ENCODE results near the gene ACHE.

Gene ACHE

GRCh38 chr7:100896732-100897608 lies 1.3 kb upstream of the ACHE start:
- no peak for DNase-seq

GRCh38 chr7:100895956-100896731 lies 456 bp upstream of the ACHE start:
- DNase-seq: no peak

GRCh38 chr7:100894860-100895700 lies 608 bp downstream of the ACHE start:
- DNase-seq: no peak

- no peak for DNase-seq
Observed at GRCh38 chr7:100893910-100894721, 1.6 kb downstream of the ACHE start.

- no peak for DNase-seq
Observed at GRCh38 chr7:100893318-100893895, 2.3 kb downstream of the ACHE start.

GRCh38 chr7:100892364-100893317 lies 3.0 kb downstream of the ACHE start:
- no peak for DNase-seq

GRCh38 chr7:100891568-100892247 lies 4.0 kb downstream of the ACHE start:
- no peak for DNase-seq

- no peak for DNase-seq
Observed at GRCh38 chr7:100890653-100891567, 4.8 kb downstream of the ACHE start.

GRCh38 chr7:100888988-100889750 lies 6.5 kb downstream of the ACHE start, which contains the start of gene UFSP1:
TSS of gene UFSP1 (minus strand) at chr7:100889715. CDS start at chr7:100889271, 444 bp downstream.
- peak; percentile 70 for DNase-seq

GRCh38 chr7:100888291-100888987 lies 7.2 kb downstream of the ACHE start:
- no peak for DNase-seq

GRCh38 chr7:100887516-100888290 lies 8.0 kb downstream of the ACHE start:
- no peak for DNase-seq

- DNase-seq: no peak
Observed at GRCh38 chr7:100886936-100887515, 8.7 kb downstream of the ACHE start.

GRCh38 chr7:100886142-100886935 lies 9.3 kb downstream of the ACHE start:
- no peak for DNase-seq

- no peak for DNase-seq
Observed at GRCh38 chr7:100885440-100886141, 10.1 kb downstream of the ACHE start.
